Upper lobe of left lung (tissue), 6 donors: Measurements from ENCODE around the gene CCDC14. TPM values are rescaled to one million over a fixed set of nuclear protein-coding genes. Genes with fewer than 3 reads are reported as not detected.

Source experiments
- ATAC-seq, 2 donors: fragments of 200-7000 bp; cut with Tn5 transposase; one replicate each; pipeline ENCODE4 v1.9.1; 2022; ENCODE audit warnings: mild to moderate bottlenecking in 2 of 2, moderate library complexity in 2 of 2; ENCODE audit not compliant: low FRiP score in 2 of 2
- DNase-seq, 2 donors: peaks; one replicate each; pipeline ENCODE4 v3.0.0-alpha.2; 2019 to 2020
- H3K27ac ChIP-seq, 4 donors: fragments of 200-600 bp; sonication (generic); one replicate each; pipeline ENCODE4 v1.5.1; 2016 to 2019
- H3K27me3 ChIP-seq, 4 donors: fragments of 200-600 bp; sonication (generic); one replicate each; pipeline ENCODE4 v1.5.1; 2017 to 2019
- H3K36me3 ChIP-seq, 4 donors: fragments of 200-600 bp; sonication (generic); one replicate each; pipeline ENCODE4 v1.5.1; 2016 to 2019
- H3K4me1 ChIP-seq, 4 donors: fragments of 200-600 bp; sonication (generic); one replicate each; pipeline ENCODE4 v1.5.1; 2018 to 2019
- H3K4me3 ChIP-seq, 4 donors: fragments of 200-600 bp; sonication (generic); one replicate each; pipeline ENCODE4 v1.5.1; 2017 to 2019; ENCODE audit warnings: mild to moderate bottlenecking in 2 of 4, moderate library complexity in 1 of 4
- H3K9me3 ChIP-seq, 4 donors: fragments of 200-600 bp; sonication (generic); one replicate each; pipeline ENCODE4 v1.5.1; 2018 to 2019
- CTCF ChIP-seq, 6 experiments: fragments of 450-650 bp in 4 of 6; fragments of 200-600 bp in 2 of 6; sonication (generic) in 2 of 6; IDR thresholded peaks; one replicate each; pipeline ENCODE4 v1.5.1; 2016 to 2019; ENCODE audit warnings: antibody characterized with exemption in 6 of 6
- EP300 ChIP-seq, 4 donors: sonication (generic); formaldehyde crosslinking; IDR thresholded peaks; one replicate each; pipeline ENCODE4 v1.5.1; 2017; ENCODE audit warnings: antibody characterized with exemption in 4 of 4, control low read depth in 2 of 4
- POLR2A ChIP-seq, 4 donors: fragments of 450-650 bp; IDR thresholded peaks; one replicate each; pipeline ENCODE4 v1.5.1; 2016 to 2017; ENCODE audit warnings: antibody characterized with exemption in 4 of 4, mild to moderate bottlenecking in 2 of 4
- POLR2AphosphoS5 ChIP-seq, 2 donors: sonication (generic); formaldehyde crosslinking; IDR thresholded peaks; one replicate each; pipeline ENCODE4 v1.5.1; 2017; ENCODE audit warnings: antibody characterized with exemption in 2 of 2
- WGBS, 2 donors: methylation state at CpG; one replicate each; pipeline ENCODE4 v1.1.5; 2017 to 2018; 5-methylcytosine and 5-hydroxymethylcytosine counted together
- total RNA-seq, 6 donors: library from RNA; depleted of rRNA in 4 of 6; stranded (reverse); fragments of >200 nt in 4 of 6; gene quantifications; one replicate each; pipeline versions ENCODE4 v1.1.0 to v1.2.1, GENCODE V29; 2016 to 2021
- donor health status: DM: no; HTN: no; CAD: no; lungs with moderate emphysema.
- donor health status: DM: no; HTN: yes; CAD: no; lungs with severe emphysema.

CCDC14 gene
- total RNA-seq, 6 donors from 2014 or later: 23.3 to 149 (median 42.5) TPM

GRCh38 chr3:123949641-123950040 is 11.4 kb downstream of the CCDC14 start:
- no peak overlapping the region for H3K4me3 ChIP-seq
- TF ChIP-seq CTCF (IDR thresholded peaks at IDR 0.05) (no peak), POLR2AphosphoS5 (IDR thresholded peaks at IDR 0.05) (no peak), POLR2A (IDR thresholded peaks at IDR 0.05) (no peak), EP300 (IDR thresholded peaks at IDR 0.05) (no peak)
- H3K27me3 ChIP-seq: no peaks in the 10 kb centered on the region
- H3K27ac ChIP-seq: no peak overlapping the region
- ATAC-seq: no peak
- WGBS, 2 donors: 96 to 100% methylated on average over 2 of the region's 2 CpGs
- no peaks in the 10 kb centered on the region for H3K9me3 ChIP-seq
- H3K4me1 ChIP-seq: no peaks in the 10 kb centered on the region
- no peak for DNase-seq
- H3K36me3 ChIP-seq: peaks cover 0 to 48% (median 8%) of the 10 kb centered on the region in 4 donors

GRCh38 chr3:123948449-123948848 is 12.6 kb downstream of the CCDC14 start:
- H3K4me1 ChIP-seq: no peaks in the 10 kb centered on the region
- H3K4me3 ChIP-seq: no peak overlapping the region
- TF ChIP-seq EP300 (IDR thresholded peaks at IDR 0.05): no peak
- no peak for TF ChIP-seq POLR2A (IDR thresholded peaks at IDR 0.05)
- no peak for TF ChIP-seq POLR2AphosphoS5 (IDR thresholded peaks at IDR 0.05)
- TF ChIP-seq CTCF (IDR thresholded peaks at IDR 0.05): no peak
- H3K36me3 ChIP-seq: peaks cover 0 to 54% (median 14%) of the 10 kb centered on the region in 4 donors
- WGBS, 2 donors: 99% methylated on average over 9 of the region's 9 CpGs
- no peak overlapping the region for H3K27ac ChIP-seq
- DNase-seq (no peak), ATAC-seq (no peak)
- no peaks in the 10 kb centered on the region for H3K9me3 ChIP-seq
- H3K27me3 ChIP-seq: no peaks in the 10 kb centered on the region

GRCh38 chr3:123947482-123947881 is 13.5 kb downstream of the CCDC14 start:
- DNase-seq: no peak
- Histone ChIP-seq H3K27ac (no peak overlapping the region), H3K27me3 (no peaks in the 10 kb centered on the region), H3K4me3 (no peak overlapping the region), H3K9me3 (no peaks in the 10 kb centered on the region), H3K4me1 (no peaks in the 10 kb centered on the region), H3K36me3 (peaks cover 0 to 54% (median 15%) of the 10 kb centered on the region in 4 donors)
- ATAC-seq: no peak
- TF ChIP-seq POLR2A (IDR thresholded peaks at IDR 0.05): no peak
- TF ChIP-seq CTCF (IDR thresholded peaks at IDR 0.05): no peak
- TF ChIP-seq EP300 (IDR thresholded peaks at IDR 0.05): no peak
- no peak for TF ChIP-seq POLR2AphosphoS5 (IDR thresholded peaks at IDR 0.05)

GRCh38 chr3:123941542-123941941 is 19.5 kb downstream of the CCDC14 start:
- no peak overlapping the region for H3K27ac ChIP-seq
- ATAC-seq: no peak

More at GRCh38 chr3:123941542-123941941, 19.5 kb downstream of the CCDC14 start:
- H3K9me3 ChIP-seq: no peaks in the 10 kb centered on the region
- DNase-seq: no peak
- H3K4me3 ChIP-seq: no peak overlapping the region
- TF ChIP-seq POLR2A (IDR thresholded peaks at IDR 0.05) (no peak), POLR2AphosphoS5 (IDR thresholded peaks at IDR 0.05) (no peak), EP300 (IDR thresholded peaks at IDR 0.05) (no peak), CTCF (IDR thresholded peaks at IDR 0.05) (no peak)
- no peaks in the 10 kb centered on the region for H3K4me1 ChIP-seq
- H3K27me3 ChIP-seq: no peaks in the 10 kb centered on the region
- WGBS, 2 donors: 84 to 88% methylated on average over 1 of the region's 1 CpG
- H3K36me3 ChIP-seq: peaks cover 0 to 27% (median 12%) of the 10 kb centered on the region in 4 donors
